ENCODE results near the gene SKI. TPM values are rescaled to one million over a fixed set of nuclear protein-coding genes. Genes with fewer than 3 reads are reported as not detected.

The SKI gene
- total and polyA plus RNA-seq, 2 experiments from 2014 or later, result 9.3 to 66.8 TPM

GRCh38 chr1:2195785-2196184 is 32.3 kb upstream of the SKI start:
- Mint-ChIP-seq H3K4me3 (no peak overlapping the region), H3K36me3 (ENCODE audit: low read depth) (peaks cover 8% of the 10 kb centered on the region; the same call in 2 of the 3 replicates), H3K27ac (no peak overlapping the region), H3K27me3 (ENCODE audit: insufficient read depth, low read depth, poor library complexity) (peaks cover 10% of the 10 kb centered on the region), H3K4me1 (peaks cover 14% of the 10 kb centered on the region), H3K9me3 (no peaks in the 10 kb centered on the region)
- TF ChIP-seq EZH2 (IDR thresholded peaks at IDR 0.05; ENCODE audit: low read depth, unreplicated experiment), result no peak
- no peak for TF ChIP-seq POLR2AphosphoS5 (IDR thresholded peaks at IDR 0.05; ENCODE audit: low read depth)
- no peak for TF ChIP-seq CTCF (conservative IDR thresholded peaks at IDR 0.05; ENCODE audit: low read depth in 2 of 2)
- TF ChIP-seq EZH2phosphoT487 (IDR thresholded peaks at IDR 0.05; ENCODE audit: unreplicated experiment), result no peak
- no peak for TF ChIP-seq REST (IDR thresholded peaks at IDR 0.05; ENCODE audit: unreplicated experiment)
- TF ChIP-seq ZNF114 (CRISPR knock-in tag; IDR thresholded peaks at IDR 0.05), result no peak
- no peak for TF ChIP-seq JUNB (IDR thresholded peaks at IDR 0.05; ENCODE audit: unreplicated experiment)
- no peak for TF ChIP-seq CREB1 (CRISPR knock-in tag; IDR thresholded peaks at IDR 0.05; ENCODE audit: low read depth)
- no peak for TF ChIP-seq ZNF462 (CRISPR knock-in tag; IDR thresholded peaks at IDR 0.05)
- no peak for TF ChIP-seq STAT1 (IDR thresholded peaks at IDR 0.05; ENCODE audit: unreplicated experiment)
- no peak for TF ChIP-seq ETS1 (IDR thresholded peaks at IDR 0.05)
- Histone ChIP-seq H3K4me2 (no peak overlapping the region), H3F3A (replicated peaks; ENCODE audit: low read depth) (0 out of 2 replicates have a peak, but pooled peaks cover 4% of the 10 kb centered on the region), H3K4me1 (ENCODE audit: insufficient read depth) (peaks cover 12% of the 10 kb centered on the region; the same call in 1 of the 2 replicates), H3K27me3 (ENCODE audit: insufficient read depth) (no peaks in the 10 kb centered on the region), H2AFZ (no peak overlapping the region), H3K27ac (ENCODE audit: low read depth) (no peak overlapping the region; the same call in 1 of the 2 replicates), H3K9me2 (ENCODE audit: insufficient read depth) (no peaks in the 10 kb centered on the region), H3K4me3 (no peak overlapping the region), H3K79me2 (replicated peaks; ENCODE audit: insufficient read depth) (peaks cover 19% of the 10 kb centered on the region), H3K36me3 (ENCODE audit: insufficient read depth) (no peaks in the 10 kb centered on the region), H4K20me1 (replicated peaks; ENCODE audit: insufficient read depth) (no peaks in the 10 kb centered on the region)
- DNase-seq (ENCODE audit: low spot score) (no peak), ATAC-seq (no peak)

All from GM23338 (cell line).